Fibroblast of the aortic adventitia (primary cell): ENCODE data around the gene GMDS. TPM values are rescaled to one million over a fixed set of nuclear protein-coding genes. Genes with fewer than 3 reads are reported as not detected.

Experiments used
- DNase-seq: peaks from one replicate; pipeline ENCODE4 v3.0.0-alpha.2; 2010; ENCODE audit warnings: low read depth
- H3K4me3 ChIP-seq: 2 replicates; pipeline ENCODE4 v1.5.1; 2011; ENCODE audit warnings: low read depth, mild to moderate bottlenecking, control low read depth, low read length, moderate library complexity
- total RNA-seq: library from RNA; depleted of rRNA; stranded (reverse); fragments of >200 nt; gene quantifications from 2 replicates; pipeline ENCODE4 v1.2.3, GENCODE V29; 2012; ENCODE audit warnings: low replicate concordance
- TF ChIP-seq, protein P1 (sequence below): IDR thresholded peaks from 2 replicates; pipeline ENCODE4 v1.5.1; 2011; ENCODE audit warnings: mild to moderate bottlenecking, low read length, control low read depth, inconsistent platforms; ENCODE audit not compliant: insufficient read depth

The GMDS gene
- total RNA-seq, 1 donor: 15.9 TPM

DNA sequence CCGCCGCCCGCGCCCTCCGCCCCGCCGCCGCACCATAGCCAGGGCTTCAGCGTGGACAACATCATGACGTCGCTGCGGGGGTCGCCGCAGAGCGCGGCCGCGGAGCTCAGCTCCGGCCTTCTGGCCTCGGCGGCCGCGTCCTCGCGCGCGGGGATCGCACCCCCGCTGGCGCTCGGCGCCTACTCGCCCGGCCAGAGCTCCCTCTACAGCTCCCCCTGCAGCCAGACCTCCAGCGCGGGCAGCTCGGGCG is 634.2 kb downstream of the GMDS start:
- TF ChIP-seq, protein P1, sequence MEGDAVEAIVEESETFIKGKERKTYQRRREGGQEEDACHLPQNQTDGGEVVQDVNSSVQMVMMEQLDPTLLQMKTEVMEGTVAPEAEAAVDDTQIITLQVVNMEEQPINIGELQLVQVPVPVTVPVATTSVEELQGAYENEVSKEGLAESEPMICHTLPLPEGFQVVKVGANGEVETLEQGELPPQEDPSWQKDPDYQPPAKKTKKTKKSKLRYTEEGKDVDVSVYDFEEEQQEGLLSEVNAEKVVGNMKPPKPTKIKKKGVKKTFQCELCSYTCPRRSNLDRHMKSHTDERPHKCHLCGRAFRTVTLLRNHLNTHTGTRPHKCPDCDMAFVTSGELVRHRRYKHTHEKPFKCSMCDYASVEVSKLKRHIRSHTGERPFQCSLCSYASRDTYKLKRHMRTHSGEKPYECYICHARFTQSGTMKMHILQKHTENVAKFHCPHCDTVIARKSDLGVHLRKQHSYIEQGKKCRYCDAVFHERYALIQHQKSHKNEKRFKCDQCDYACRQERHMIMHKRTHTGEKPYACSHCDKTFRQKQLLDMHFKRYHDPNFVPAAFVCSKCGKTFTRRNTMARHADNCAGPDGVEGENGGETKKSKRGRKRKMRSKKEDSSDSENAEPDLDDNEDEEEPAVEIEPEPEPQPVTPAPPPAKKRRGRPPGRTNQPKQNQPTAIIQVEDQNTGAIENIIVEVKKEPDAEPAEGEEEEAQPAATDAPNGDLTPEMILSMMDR: peak; percentile 34
- peak; percentile 39 for DNase-seq
- peak overlapping the region; percentile 85 for H3K4me3 ChIP-seq

DNA sequence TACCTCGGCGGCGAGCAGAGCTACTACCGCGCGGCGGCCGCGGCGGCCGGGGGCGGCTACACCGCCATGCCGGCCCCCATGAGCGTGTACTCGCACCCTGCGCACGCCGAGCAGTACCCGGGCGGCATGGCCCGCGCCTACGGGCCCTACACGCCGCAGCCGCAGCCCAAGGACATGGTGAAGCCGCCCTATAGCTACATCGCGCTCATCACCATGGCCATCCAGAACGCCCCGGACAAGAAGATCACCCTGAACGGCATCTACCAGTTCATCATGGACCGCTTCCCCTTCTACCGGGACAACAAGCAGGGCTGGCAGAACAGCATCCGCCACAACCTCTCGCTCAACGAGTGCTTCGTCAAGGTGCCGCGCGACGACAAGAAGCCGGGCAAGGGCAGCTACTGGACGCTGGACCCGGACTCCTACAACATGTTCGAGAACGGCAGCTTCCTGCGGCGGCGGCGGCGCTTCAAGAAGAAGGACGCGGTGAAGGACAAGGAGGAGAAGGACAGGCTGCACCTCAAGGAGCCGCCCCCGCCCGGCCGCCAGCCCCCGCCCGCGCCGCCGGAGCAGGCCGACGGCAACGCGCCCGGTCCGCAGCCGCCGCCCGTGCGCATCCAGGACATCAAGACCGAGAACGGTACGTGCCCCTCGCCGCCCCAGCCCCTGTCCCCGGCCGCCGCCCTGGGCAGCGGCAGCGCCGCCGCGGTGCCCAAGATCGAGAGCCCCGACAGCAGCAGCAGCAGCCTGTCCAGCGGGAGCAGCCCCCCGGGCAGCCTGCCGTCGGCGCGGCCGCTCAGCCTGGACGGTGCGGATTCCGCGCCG is 634.7 kb downstream of the GMDS start:
- TF ChIP-seq, protein P1: no peak
- DNase-seq: peak; percentile 41
- H3K4me3 ChIP-seq: peak overlapping the region; percentile 85

DNA sequence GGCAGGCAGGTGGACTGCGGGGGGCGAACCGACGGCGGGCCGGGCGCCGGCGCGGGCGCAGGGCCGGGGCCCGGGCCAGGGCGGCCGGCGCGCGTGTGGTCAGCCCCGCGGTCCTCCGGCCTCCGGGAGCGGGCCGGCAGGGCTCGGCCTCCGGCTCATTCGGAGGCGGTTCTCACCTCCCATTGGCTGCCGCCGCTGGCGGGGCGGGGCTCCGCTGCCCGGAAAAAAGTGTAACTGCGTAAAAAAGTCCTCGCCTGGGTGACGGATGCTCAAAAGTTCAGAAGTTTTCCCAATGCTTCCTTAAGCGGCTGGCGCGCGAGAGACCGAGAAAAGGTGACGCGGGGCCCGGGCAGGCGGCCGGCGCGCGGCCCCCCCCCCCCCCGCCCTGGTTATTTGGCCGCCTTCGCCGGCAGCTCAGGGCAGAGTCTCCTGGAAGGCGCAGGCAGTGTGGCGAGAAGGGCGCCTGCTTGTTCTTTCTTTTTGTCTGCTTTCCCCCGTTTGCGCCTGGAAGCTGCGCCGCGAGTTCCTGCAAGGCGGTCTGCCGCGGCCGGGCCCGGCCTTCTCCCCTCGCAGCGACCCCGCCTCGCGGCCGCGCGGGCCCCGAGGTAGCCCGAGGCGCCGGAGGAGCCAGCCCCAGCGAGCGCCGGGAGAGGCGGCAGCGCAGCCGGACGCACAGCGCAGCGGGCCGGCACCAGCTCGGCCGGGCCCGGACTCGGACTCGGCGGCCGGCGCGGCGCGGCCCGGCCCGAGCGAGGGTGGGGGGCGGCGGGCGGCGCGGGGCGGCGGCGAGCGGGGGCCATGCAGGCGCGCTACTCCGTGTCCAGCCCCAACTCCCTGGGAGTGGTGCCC is 635.5 kb downstream of the GMDS start, which contains the start of gene FOXC1:
Gene FOXC1 (plus strand): TSS at position 268 of the 849 bp plus-strand sequence. CDS start 531 bp downstream, at position 799.
- DNase-seq: peak; percentile 98
- peak within 1 kb of the TSS; percentile 85 for H3K4me3 ChIP-seq
- TF ChIP-seq, protein P1: no peak

DNA sequence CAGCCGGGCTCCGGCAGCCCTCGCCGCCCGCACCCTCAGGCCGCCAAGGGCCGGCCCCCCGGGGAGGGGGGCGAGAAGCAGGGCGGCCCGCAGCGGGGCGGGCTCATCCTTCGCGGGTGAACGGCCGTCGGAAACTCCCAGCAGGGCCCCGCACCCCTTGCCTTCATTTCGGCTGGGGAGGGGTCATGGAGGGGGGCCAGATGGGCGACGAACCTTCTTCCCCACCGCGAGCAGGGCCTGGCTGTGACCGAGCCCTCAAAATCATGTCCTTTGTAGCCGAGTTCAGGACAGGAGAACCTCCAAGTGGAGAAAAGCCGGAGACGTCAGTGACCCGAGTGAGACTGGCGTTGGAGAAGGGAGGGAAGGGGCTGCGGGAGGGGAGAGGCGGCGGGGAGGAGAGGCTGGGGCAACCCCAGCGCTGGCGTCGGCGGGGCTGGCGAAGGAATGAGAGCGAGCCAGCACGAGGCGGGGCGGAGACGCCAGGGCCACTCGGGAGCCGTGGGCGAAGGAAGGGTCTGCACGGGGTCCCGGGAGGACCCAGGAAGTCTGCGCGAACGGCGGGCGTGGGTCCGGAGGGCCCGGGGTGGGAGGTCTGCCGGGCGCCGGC is 636.3 kb downstream of the GMDS start:
- TF ChIP-seq, protein P1: no peak

DNA sequence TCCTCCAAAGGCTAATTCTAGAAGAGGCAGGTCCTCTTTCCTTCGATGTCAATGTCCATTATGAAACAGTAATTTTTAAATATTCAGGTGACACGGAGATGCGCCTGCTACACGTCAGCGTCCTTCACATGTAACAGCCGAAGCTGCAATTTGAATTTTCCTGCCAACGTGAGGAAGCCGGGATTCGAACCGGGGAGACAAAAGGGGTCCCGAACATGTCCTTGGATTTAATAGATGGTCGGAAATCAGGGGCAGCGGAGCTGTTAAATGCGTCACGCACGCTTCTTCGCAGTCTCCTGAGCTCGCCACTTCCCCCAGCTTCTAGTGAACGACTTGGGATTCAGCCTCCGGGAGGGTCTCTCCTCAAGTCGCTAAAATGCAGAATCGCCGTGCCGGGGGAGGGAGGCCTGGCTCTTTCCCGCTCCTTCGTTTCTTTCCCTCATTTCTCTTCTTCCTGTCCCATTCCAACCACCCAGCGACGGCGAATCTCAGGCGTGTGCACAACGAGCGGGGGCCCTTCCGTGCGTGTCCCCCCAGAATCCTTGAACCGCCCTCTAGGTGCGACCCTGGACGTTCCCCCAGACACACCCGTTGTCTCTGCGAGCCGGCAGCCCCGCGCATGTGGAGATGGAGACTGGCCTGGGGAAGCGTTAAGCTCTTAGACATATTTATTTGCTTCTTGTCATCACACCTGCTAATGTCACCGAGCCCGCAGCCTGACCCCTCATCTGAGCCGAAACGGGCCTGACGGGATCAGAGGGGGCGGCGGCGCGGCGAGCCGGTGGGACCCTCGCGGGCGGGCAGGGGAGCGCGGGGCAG is 637.0 kb downstream of the GMDS start:
- no peak overlapping the region for H3K4me3 ChIP-seq
- TF ChIP-seq, protein P1: no peak
- no peak for DNase-seq

More for the DNA sequence above, 636.3 kb downstream of the GMDS start:
- peak overlapping the region; percentile 64 for H3K4me3 ChIP-seq
- peak; percentile 41 for DNase-seq
